RWPE1 (cell line): ENCODE results near the gene SLC35C1.

ENCODE experiments used
- CTCF ChIA-PET: fragments of 350-600 bp; sonication (Branson Sonifier 250); formaldehyde crosslinking; extraction: SDS; loops from one replicate; lab custom pipeline; 2021; lab: Yijun Ruan, JAX
- POLR2A ChIA-PET: fragments of 400-600 bp; formaldehyde crosslinking; extraction: SDS; loops from one replicate; lab custom pipeline; 2020; ENCODE audit warnings: antibody characterized with exemption; ENCODE audit not compliant: low non-redundant PET; lab: Yijun Ruan, JAX
- DNase-seq: peaks from one replicate; pipeline ENCODE4 v3.0.0; 2012; ENCODE audit warnings: low spot score
- H3K27ac ChIP-seq: fragments of 450-650 bp; 2 replicates; pipeline ENCODE4 v1.5.1; 2017
- TF ChIP-seq, protein P1 (sequence below): fragments of 450-650 bp; conservative IDR thresholded peaks from 2 replicates; pipeline ENCODE4 v1.5.1; 2017; ENCODE audit warnings: low read depth, mild to moderate bottlenecking

Gene SLC35C1

DNA sequence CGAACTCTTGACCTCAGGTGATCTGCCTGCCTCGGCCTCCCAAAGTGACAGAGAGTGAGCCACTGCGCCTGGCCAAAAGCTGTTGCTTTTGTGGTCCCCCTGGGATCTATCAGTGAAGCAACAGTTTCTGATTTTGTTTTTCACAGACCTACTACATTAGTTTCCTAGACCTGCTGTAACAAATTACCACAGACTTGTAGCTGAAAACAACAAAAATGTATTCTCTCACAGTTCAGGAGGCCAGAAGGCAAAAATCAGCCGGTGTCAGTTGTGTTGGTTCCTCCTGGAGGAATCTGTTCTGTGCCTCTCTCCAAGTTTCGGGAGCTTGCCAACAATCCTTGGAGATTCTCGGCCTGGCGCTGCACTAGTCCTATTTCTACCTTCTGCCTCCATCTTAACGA lies 8.5 kb upstream of the SLC35C1 start:
- CTCF ChIA-PET = interaction anchor here (0.6 to 1.3 kb wide), 2 partner anchors 24 to 1124 kb away, joined by 4 to 5 read pairs; no protein-coding TSS in a partner anchor
- no peak overlapping the region for H3K27ac ChIP-seq
- TF ChIP-seq, protein P1, sequence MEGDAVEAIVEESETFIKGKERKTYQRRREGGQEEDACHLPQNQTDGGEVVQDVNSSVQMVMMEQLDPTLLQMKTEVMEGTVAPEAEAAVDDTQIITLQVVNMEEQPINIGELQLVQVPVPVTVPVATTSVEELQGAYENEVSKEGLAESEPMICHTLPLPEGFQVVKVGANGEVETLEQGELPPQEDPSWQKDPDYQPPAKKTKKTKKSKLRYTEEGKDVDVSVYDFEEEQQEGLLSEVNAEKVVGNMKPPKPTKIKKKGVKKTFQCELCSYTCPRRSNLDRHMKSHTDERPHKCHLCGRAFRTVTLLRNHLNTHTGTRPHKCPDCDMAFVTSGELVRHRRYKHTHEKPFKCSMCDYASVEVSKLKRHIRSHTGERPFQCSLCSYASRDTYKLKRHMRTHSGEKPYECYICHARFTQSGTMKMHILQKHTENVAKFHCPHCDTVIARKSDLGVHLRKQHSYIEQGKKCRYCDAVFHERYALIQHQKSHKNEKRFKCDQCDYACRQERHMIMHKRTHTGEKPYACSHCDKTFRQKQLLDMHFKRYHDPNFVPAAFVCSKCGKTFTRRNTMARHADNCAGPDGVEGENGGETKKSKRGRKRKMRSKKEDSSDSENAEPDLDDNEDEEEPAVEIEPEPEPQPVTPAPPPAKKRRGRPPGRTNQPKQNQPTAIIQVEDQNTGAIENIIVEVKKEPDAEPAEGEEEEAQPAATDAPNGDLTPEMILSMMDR = no peak
- POLR2A ChIA-PET = no interaction called here
- DNase-seq = no peak

- CTCF ChIA-PET = interaction anchor here (0.7 to 1.0 kb wide), 2 partner anchors 328 to 428 kb away, joined by 3 to 5 read pairs; no protein-coding TSS in a partner anchor
- POLR2A ChIA-PET = no interaction called here
Measured at GRCh38 chr11:45798793-45799441, 6.0 kb upstream of the SLC35C1 start.

DNA sequence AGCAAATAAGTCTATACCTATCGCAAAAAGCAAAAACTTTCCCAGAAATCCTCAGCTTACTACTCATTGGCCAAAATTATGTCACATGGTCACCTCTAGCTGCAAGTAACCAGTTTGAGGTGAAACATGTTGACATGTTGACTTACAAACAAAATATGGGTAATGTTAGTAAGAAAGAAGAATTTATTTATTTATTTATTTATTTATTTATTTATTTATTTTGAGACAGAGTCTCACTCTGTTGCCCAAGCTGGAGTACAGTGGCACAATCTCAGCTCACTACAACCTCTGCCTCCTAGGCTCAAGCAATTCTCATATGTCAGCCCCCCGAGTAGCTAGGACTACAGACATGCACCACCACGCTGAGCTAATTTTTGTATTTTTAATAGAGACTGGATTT lies 5.4 kb upstream of the SLC35C1 start:
- no peak overlapping the region for H3K27ac ChIP-seq
- ChIA-PET CTCF (interaction anchor here (0.7 to 1.0 kb wide), 2 partner anchors 329 to 429 kb away, joined by 3 to 5 read pairs; no protein-coding TSS in a partner anchor), POLR2A (no interaction called here)
- DNase-seq = no peak
- TF ChIP-seq, protein P1 = no peak

More at GRCh38 chr11:45798793-45799441, 6.0 kb upstream of the SLC35C1 start:
- no peak for DNase-seq
- TF ChIP-seq, protein P1 = no peak
- no peak overlapping the region for H3K27ac ChIP-seq

- no peak overlapping the region for H3K27ac ChIP-seq
- DNase-seq = no peak
- TF ChIP-seq, protein P1 = no peak
- CTCF ChIA-PET = interaction anchor here (1.0 kb wide), 1 partner anchor 429 kb away, joined by 5 read pairs; no protein-coding TSS in a partner anchor
- POLR2A ChIA-PET = interaction anchor here (0.7 kb wide), 1 partner anchor 549 kb away, joined by 3 read pairs; no protein-coding TSS in a partner anchor
Measured at GRCh38 chr11:45800261-45800660, 4.7 kb upstream of the SLC35C1 start.

GRCh38 chr11:45801723-45802315 lies 3.1 kb upstream of the SLC35C1 start:
- ChIA-PET CTCF (interaction anchor here (0.5 to 0.6 kb wide), 2 partner anchors 869 to 1377 kb away, joined by 3 to 4 read pairs; no protein-coding TSS in a partner anchor), POLR2A (no interaction called here)

More at GRCh38 chr11:45801723-45802315, 3.1 kb upstream of the SLC35C1 start:
- TF ChIP-seq, protein P1 = no peak
- DNase-seq = no peak
- H3K27ac ChIP-seq = no peak overlapping the region
